GM21447 (cell line): ENCODE measurements around the gene RNF207.
A peak's percentile ranks its signal among the peaks of the same experiment; 100 is the strongest.
"Not testable (repeated sequence)": the region's sequence is repeated elsewhere in the genome, so short reads cannot be mapped to it uniquely, and the experiment has no call there.

Experiments used
- ATAC-seq: cut with Tn5 transposase; IDR thresholded peaks from one replicate; pipeline ENCODE4 v1.9.1; 2021; ENCODE audit not compliant: unreplicated experiment

The RNF207 gene

DNA sequence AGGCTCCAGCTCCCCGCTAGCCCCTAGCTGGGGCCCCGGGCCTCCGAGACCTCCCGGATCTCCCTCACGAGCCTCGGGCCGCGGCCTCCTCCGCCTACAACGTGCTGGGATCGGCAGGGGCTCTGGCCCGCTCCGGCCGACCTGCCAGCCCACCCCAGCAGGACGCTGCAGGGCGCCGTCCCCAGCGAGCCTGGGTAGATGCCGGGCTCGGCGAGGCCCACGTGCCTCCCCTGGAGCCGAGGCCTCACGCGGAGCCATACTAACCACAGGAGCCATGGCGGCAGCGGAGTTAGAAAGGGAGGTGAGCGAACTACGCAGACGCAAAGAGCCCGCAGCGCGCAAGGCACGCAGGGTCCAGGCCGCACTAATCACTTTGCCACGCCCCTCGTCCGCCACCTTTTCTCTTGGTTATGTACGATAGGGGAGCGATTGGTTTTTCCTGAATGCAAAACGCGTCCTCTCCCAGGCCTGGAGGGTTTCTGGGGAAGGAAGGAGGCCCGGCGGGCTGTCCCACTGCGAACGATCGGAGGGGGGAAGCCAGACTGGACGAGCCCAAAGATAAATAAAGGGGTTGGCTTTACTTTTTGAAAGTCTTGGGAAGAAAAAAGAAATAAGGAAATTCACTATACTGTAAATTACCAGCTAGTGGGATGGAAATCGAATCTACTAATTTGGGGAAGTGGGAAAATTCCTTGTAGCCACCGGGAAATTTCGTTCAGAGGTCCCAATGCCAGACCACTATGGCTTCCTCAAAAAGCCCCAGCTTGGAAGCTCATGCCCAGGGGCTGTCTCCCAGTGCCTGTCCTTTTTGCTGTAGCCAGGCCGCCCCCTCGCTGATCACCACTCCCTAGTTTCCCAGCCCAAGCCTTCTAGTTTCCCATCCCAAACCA is 6.4 kb upstream of the RNF207 start, which contains the start of gene RPL22:
TSS of gene RPL22 (minus strand) at position 298 of the 890 bp plus-strand sequence. CDS start at position 276, 22 bp downstream.
- peak; percentile 97 for ATAC-seq

DNA sequence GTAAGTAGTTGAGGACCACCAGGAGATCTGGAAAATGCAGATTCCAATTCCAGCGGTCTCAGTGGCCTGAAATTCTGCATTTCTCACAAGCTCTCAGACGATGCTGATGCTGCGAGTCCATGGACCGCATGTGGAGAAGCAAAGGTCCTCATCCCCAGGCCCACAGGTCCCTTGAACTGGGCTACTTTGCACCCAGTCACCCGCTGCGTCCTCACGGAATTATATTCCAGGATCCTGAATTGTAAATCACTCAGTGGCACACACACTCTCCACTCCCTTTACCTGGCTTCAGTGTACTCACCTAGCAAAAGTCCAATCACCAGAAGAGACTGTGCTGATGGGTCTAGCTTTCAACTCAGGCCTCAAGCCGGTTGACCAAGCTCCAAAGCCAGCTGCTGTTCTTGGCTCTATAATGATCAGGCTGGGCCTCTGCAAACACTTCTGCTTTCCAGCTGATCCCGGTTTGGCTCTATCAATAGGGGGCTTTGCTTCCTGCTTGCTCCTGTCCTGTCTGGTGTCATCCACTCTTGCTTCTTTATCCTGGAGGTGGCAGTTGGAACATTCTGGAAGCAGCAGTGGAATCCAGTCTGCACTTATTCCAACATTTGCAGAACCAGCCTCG is 5.6 kb upstream of the RNF207 start:
- ATAC-seq: no peak

DNA sequence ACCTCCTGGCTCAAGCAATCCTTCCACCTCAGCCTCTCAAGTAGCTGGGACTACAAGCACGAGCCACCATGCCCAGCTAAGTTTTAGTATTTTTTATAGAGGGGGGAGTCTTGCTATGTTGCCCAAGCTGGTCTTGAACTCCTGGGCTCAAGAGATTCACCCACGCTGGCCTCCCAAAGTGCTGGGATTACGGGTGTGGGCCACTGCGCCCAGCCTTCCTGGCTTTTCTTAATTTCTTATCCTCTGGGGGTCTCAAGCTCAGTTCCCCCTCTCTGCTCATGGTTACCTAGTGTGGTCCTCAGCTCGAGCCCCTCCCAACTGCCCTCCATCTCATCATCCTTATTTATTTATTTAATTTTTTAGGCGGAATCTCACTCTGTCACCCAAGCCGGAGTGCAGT is 3.7 kb upstream of the RNF207 start:
- ATAC-seq: no peak

DNA sequence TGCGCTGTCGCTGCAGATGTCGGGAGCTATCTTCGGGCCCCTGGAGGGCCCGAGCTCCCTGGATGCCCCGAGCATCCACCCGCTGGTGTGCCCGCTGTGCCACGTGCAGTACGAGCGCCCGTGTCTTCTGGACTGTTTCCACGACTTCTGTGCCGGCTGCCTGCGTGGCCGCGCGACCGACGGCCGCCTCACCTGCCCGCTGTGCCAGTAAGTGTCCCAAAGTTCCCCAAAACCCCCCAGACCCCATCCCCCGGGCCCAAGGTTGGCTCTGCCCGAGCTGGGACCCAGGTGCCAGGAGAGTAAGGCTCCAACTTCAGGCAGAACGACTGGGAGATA is 569 bp downstream of the RNF207 start:
- ATAC-seq: no peak

DNA sequence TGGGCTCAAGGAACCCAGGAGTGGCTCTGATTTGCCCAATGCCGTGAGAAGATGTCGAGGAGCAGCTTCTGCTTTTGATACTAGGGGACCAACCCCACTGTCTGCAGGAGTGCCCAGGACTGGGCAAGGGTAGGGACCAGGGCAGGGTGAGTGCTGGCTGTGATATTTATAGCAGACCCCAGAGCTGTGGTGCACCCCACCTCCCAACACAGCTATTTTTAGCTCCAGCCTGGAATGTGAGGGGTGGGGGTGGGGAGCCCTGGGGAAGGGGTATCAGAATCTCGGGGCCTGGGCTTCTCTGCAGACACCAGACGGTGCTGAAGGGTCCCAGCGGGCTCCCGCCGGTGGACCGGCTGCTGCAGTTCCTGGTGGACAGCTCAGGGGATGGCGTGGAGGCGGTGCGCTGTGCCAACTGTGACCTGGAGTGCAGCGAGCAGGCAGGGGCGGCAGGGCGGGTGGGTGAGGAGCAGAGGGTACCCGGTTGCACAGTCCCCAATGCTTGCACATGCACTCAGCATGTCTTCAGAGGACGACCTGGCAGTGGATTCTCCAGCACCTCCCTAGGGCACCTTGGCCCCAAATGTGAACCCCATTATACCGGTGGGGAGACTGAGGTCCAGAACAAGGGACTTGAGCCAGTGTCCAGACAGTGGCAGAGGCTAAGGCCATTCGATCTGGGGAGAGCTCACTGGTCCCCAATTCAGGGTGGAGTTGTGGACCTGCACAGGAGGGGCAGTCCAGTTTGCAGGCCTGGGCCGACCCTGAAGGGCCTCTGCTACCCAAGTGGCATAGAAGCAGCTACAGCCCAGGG is 1.4 kb downstream of the RNF207 start:
- no peak for ATAC-seq

DNA sequence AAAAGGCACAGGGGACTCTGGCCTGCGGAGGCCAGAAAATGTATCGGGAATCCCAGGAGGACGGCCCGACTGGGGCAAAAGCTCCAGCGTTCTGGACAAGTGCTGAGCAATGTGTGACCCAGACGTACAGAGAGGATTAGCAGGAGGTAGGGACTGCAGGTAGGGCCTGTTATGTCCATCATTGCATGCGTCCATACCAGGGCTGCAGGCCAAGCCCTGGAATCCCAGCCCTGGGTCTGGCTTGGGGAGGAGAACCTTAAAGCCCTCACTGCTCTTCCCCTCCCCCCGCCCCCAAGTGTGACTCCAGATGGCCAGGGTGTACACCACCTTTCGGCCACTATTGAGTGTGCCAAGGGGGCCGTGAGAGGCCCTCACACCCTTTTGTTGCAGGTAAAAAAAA is 2.0 kb downstream of the RNF207 start:
- no peak for ATAC-seq

DNA sequence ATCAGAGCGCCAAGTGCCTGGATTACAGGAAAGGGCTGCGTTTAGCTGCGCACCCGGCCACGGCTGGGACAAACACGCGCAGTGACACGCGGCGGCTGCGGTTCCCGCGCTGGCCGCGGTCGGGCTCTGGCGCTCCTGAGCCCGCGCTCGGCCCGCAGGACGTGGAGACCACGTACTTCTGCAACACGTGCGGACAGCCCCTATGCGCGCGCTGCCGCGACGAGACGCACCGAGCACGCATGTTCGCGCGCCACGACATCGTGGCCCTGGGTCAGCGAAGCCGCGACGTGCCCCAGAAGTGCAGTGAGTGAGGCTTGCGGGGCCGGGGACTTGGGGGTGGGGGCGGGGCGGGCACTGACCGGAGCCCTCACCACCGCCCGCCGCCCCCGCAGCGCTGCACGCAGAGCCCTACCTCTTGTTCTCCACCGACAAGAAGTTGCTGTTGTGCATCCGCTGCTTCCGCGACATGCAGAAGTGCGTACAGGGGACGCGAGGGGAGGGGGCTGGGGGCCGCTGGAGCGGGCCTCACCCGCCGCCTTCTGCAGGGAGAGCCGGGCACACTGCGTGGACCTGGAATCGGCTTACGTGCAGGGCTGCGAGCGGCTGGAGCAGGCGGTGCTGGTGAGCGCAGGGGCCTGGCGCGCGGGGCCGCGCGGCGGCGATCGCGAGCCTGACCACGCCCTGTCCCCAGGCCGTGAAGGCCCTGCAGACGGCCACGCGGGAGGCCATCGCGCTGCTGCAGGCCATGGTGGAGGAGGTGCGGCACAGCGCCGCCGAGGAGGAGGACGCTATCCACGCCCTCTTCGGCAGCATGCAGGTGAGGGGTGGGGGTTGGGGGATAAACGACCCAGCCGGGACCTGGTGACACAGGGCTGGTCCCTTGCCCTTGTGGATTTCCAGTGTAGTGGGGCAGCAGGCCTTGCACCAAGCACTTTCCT is 3.1 kb downstream of the RNF207 start:
- no peak for ATAC-seq

DNA sequence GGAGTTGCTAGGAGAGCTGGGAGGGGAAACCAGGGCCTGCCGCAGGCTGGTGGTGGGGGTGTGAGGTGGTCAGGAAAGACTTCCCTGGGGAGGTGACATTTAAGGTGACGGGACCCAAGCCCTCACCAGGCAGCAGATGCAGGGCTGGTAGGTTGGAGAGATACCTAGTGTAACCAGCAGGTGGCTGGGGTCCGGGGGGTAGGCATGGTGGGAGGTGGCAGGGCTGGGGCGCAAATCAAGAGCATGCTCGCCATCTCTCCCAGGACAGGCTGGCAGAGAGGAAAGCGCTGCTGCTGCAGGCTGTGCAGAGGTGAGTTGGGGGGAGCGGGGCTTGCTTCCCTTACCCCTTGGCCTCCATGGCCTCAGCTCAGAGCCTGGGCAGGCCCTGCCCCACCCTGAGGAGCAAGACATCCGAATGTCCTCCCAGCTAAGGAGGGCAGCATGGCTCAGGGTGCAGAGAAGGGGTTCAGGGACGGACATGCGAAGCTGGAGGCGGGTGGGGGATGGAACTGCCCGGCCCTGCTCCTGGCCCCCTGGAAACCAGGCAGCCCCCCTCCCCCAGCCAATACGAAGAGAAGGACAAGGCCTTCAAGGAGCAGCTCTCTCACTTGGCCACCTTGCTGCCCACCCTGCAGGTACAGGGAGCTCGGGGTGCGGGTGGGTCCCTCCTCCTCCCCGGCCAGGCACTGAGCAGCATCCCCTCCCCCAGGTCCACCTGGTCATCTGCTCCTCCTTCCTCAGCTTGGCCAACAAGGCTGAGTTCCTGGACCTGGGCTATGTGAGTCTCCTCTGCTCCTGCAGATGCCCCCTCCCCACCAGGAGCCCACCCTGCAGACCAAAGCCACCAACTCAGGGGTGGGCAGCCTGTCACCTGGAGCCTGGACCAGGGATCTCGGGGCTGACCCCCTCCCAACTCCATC is 4.0 kb downstream of the RNF207 start:
- ATAC-seq: no peak

DNA sequence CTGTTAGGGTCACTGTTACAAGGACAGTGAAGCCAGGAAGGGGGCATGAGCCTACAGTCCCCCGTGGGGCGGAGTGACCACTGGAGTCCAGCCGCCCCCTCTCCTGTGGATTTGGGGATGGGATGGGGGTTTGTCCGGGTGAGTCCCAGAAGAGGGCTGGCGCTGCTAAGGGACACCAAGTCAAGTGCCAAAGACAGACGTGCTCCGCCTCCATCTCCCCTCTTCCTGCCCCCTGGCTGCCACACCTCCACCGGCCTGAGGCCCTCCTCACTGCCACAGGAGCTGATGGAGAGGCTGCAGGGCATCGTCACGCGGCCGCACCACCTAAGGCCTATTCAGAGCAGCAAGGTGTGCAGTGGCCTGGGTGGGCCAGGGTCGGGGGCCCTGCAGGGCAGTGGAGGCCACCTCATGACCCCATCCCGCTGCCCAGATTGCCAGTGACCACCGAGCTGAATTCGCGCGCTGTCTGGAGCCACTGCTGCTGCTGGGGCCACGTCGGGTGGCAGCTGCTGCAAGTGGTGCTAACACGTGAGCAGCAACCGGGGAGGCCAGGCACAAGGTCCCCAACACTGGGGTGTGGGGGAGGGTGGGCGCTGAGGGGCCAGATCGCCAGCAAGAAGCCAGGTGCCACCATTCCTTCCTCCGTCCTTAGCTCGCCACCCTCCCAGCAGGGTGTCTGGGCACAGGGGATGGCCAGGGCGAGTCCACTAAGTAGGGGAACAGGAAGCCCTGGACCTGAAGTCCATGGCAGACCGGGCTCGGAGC is 4.9 kb downstream of the RNF207 start:
- no peak for ATAC-seq

DNA sequence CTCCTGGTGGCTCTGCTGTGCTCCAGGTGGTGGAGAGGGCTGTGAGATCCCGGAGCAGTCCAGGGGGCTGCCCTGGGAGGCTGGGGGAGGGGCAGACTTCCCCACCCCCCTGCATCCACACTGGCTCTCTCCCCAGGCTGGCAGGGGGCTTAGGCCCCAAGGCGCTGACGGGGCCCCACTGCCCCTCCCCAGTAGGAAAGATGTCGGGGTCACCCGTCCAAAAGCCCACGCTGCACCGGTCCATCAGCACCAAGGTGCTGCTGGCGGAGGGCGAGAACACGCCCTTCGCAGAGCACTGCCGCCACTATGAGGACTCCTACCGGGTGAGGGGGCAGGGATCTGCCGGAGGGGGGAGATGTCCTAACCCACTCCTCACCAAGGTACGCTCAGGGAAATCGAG is 5.8 kb downstream of the RNF207 start:
- ATAC-seq: no peak

DNA sequence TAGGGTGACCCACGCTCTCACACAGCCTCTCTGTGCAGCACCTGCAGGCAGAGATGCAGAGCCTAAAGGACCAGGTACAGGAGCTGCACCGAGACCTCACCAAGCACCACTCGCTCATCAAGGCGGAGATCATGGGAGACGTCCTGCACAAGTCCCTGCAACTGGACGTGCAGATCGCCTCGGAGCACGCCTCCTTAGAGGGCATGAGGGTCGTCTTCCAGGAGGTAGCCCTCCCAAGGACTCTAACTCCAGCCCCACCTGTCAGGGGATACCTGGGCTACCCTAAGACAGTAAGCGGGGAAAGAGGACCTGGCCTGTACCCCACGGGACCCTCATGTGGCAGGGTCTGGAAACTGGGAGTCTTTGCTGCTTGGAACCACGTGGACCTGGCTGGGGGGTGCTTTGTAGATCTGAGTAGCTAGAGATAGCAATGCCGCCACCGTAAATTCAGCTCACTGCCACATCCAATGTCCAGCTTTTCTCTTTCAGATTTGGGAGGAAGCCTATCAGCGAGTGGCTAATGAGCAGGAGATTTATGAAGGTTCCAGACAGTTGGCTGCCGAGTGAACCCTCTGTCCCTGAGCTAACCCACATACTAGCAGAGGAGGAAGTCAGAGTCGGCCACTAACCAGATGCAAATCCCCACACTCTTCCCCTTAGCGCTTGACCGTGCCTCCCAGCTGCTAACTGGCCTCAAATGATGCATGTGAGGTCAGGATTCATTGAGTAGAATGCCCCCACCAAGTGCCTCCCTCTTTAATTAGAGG is 6.5 kb downstream of the RNF207 start:
- ATAC-seq: no peak

DNA sequence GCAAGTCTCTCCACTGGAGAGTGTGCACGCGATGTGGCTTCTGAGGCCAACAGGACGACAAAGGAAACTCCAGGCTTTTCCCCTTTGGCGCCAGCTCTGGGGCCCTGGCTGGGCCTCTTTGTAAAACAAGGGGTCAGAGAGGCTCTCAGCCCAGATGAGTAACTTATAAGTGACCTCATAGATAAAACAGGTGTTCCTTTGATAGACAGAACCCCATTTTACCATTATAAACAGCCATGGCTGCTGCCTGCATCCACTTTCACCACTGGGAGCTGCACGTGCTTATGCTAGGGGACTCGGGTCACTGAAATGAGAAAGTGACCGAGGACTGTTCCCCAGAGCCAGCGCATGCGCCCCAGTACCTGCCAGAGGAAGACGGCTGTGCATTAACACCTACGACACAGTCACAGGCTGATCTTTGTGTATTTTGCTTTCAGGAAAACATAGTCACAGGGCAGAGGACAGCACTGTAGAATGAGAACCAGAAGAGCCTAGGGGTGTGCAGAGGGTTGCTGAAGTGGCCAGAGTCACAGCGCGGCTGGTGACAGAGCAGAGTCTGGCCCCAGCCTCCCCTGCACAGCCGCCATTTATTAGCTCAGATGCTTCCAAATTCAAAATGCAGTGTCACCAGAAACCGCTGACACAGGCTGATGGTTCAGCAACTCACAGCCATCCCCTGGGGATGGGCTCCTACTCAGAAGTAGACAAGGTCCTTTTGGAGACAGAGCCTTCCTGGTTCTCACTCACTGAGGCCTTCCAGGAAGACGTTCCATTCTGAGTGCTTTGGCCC is 12.7 kb downstream of the RNF207 start:
- ATAC-seq: no peak

DNA sequence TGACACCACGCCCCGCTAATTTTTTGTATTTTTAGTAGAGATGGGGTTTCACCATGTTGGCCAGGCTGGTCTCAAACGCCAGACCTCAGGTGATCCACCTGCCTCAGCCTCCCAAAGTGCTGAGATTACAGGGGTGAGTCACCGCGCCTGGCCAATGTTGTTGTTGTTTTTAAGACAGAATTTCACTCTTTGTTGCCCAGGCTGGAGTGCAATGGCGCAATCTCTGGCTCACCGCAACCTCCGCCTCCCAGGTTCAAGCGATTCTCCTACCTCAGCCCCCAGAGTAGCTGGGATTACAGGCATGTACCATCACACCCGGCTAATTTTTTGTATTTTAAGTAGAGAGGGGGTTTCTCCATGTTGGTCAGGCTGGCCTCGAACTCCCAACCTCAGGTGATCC is 13.7 kb downstream of the RNF207 start:
- ATAC-seq: not testable (repeated sequence)

DNA sequence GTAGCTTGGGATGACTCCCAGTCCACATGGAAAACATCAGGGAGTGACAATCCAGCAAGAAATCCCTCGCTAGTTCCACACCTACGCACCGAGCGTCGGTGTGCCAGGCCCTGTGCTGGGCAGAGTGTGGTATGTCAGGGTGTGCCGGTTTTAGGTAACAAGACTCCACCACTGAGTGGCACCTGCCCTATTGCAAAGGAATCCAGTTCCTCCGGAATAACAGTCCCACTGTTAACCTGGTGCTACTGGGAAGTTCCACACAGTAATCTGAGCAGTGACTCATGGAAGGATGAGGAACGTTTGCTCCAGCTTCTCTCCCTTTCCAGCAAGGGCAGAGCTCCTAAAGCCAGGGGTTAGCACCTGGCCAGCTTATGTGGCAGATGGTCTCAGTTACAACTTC is 14.3 kb downstream of the RNF207 start:
- no peak for ATAC-seq

DNA sequence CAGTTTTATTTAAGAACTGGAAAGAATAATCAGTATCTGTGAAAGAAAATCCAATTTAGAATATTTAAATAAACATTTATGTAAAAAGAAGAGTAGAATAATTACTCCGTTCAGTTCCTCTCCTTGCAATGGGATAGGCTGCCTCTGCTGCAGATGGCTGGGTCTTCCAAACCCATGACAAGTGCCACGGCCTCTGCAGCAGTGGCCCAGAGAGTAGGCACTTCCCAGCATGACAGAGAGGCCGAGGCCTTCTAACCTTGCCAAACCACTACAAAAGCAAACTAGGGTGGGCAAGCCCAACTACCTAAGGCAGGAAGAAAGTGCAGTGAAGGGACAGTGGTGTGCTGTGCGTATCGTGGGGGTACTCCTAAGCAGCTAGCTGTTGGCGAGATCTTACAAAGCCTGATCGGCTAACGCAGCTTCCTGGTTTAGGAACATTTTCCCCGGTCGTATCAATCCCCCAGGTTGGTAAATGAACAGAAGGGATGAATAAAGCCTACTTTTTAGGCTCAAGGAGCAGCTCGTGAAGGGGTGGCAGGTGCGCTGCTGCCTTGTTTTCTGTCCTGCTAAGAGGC is 15.4 kb downstream of the RNF207 start:
- no peak for ATAC-seq

DNA sequence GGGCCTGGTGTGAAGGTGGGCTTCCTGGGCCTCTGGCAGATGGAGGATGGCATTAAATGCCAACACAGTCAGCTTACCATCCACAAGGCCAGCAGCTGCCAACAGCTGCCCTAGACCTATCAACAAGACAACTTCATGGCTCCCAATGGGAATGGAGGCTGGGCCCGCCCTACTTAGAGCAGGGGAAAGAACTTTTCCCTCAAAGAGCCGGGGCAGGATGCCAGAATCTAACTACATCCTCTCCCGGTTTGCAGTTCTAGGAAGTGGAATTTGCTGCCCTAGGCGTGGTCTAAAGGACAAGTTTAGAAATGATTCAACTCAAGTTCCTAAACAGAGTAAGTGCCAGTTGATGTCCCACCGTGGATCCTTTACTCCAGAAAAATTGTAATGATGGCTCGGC is 16.7 kb downstream of the RNF207 start:
- ATAC-seq: no peak

DNA sequence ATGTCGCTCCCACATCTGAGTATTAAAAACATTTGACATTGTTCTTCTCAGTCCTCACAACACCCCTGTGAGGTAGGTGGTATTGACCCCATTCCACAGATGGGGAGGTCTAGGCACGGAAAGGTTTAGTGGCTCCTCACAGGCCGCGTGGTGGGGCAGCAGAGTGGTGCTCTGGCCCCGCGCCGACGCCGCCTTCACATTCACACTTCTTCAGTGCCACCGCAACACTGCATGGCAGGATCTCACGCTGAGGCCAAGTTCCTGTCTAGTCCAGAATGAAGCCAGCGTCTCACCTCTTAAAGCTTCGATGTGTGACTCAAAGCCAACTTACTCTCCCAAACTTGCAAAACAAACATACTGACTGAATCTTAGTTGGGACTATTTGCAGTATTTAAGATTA is 17.7 kb downstream of the RNF207 start:
- ATAC-seq: no peak
